ENCODE measurements around the gene NR5A1.

Gene NR5A1

GRCh38 chr9:124478354-124478753, 28.8 kb downstream of the NR5A1 start:
- DNase-seq, result no peak
- Histone ChIP-seq H3K4me3 (ENCODE audit: low read depth, low read length) (no peak overlapping the region), H3K9me3 (ENCODE audit: severe bottlenecking) (no peaks in the 10 kb centered on the region)

GRCh38 chr9:124477648-124478285, 29.4 kb downstream of the NR5A1 start:
- TF ChIP-seq CTCF (IDR thresholded peaks at IDR 0.05; ENCODE audit: low read depth, low read length), result no peak
- no peaks in the 10 kb centered on the region for H3K27me3 ChIP-seq (ENCODE audit: insufficient read depth, low read depth, severe bottlenecking)
- no peak for DNase-seq

More at GRCh38 chr9:124478354-124478753, 28.8 kb downstream of the NR5A1 start:
- no peaks in the 10 kb centered on the region for H3K36me3 ChIP-seq
- TF ChIP-seq CTCF (IDR thresholded peaks at IDR 0.05; ENCODE audit: low read depth, low read length), result no peak
- no peak overlapping the region for H3K27ac ChIP-seq
- H3K27me3 ChIP-seq (ENCODE audit: insufficient read depth, low read depth, severe bottlenecking), result no peaks in the 10 kb centered on the region

GRCh38 chr9:124477211-124477647, 30.0 kb downstream of the NR5A1 start:
- no peaks in the 10 kb centered on the region for H3K27me3 ChIP-seq (ENCODE audit: insufficient read depth, low read depth, severe bottlenecking)
- no peaks in the 10 kb centered on the region for H3K36me3 ChIP-seq
- no peak for TF ChIP-seq CTCF (IDR thresholded peaks at IDR 0.05; ENCODE audit: low read depth, low read length)
- DNase-seq, result no peak
- H3K27ac ChIP-seq, result no peak overlapping the region
- no peak overlapping the region for H3K4me3 ChIP-seq (ENCODE audit: low read depth, low read length)
- no peaks in the 10 kb centered on the region for H3K9me3 ChIP-seq (ENCODE audit: severe bottlenecking)

More at GRCh38 chr9:124477648-124478285, 29.4 kb downstream of the NR5A1 start:
- Histone ChIP-seq H3K4me3 (ENCODE audit: low read depth, low read length) (no peak overlapping the region), H3K9me3 (ENCODE audit: severe bottlenecking) (no peaks in the 10 kb centered on the region), H3K27ac (no peak overlapping the region), H3K36me3 (no peaks in the 10 kb centered on the region)

DNA sequence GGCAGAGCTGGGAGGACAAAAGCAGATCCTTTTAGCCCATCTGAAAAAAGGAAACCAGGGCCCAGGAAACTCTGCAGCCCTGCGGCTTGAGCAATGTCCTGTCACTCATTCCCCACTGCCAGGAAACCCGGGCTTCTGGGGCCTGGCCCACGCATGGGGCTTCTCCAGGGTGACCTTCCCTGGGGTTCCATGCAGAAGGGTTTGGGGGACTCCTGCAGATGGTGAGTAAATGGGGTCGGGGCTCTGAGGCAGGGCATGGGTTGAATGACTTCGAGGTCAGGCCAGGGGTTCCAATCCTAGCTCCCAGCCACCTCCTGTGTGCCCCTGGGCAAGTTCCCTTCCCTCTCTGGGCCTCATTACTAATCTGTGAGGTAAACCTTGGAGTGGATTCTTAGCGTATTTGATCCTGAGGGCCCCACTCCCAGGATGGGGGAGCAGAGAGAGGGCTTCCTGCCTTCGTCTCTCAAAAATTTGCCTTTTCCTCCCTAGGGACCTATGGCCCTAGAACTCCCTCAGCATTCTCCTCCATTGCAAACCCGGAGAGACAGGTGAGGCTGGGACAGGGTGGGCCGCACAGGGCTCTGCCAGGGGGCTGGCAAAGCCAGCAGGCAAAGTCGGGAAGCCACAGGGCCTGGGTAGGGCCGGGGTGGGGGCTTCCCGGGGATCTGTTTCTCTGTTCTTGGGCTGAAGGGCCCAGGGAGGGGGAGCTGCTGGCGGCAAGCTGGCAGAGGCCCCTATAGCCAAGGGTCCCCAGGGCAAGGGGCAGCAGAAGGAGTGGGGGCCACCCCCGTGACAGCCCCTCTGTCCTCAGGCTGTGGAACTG, 31.1 kb downstream of the NR5A1 start:
- TF ChIP-seq CTCF (IDR thresholded peaks at IDR 0.05; ENCODE audit: low read depth, low read length), result no peak
- DNase-seq, result no peak
- Histone ChIP-seq H3K4me3 (ENCODE audit: low read depth, low read length) (no peak overlapping the region), H3K27me3 (ENCODE audit: insufficient read depth, low read depth, severe bottlenecking) (no peaks in the 10 kb centered on the region), H3K36me3 (no peaks in the 10 kb centered on the region), H3K27ac (no peak overlapping the region), H3K9me3 (ENCODE audit: severe bottlenecking) (no peaks in the 10 kb centered on the region)

- no peak overlapping the region for H3K4me3 ChIP-seq (ENCODE audit: low read depth, low read length)
- DNase-seq, result peak; percentile 80
- peak; percentile 81 for TF ChIP-seq CTCF (IDR thresholded peaks at IDR 0.05; ENCODE audit: low read depth, low read length)
- H3K27ac ChIP-seq, result no peak overlapping the region
- H3K27me3 ChIP-seq (ENCODE audit: insufficient read depth, low read depth, severe bottlenecking), result no peaks in the 10 kb centered on the region
- H3K36me3 ChIP-seq, result no peaks in the 10 kb centered on the region
- no peaks in the 10 kb centered on the region for H3K9me3 ChIP-seq (ENCODE audit: severe bottlenecking)
Measured at GRCh38 chr9:124475158-124475867, 31.9 kb downstream of the NR5A1 start.

Data from WERI-Rb-1 (cell line).